Fibroblast of the aortic adventitia (primary cell): ENCODE results near the gene MND1. TPM values are rescaled to one million over a fixed set of nuclear protein-coding genes. Genes with fewer than 3 reads are reported as not detected.

Experiments used
- DNase-seq: peaks from one replicate; pipeline ENCODE4 v3.0.0-alpha.2; 2010; ENCODE audit warnings: low read depth
- H3K4me3 ChIP-seq: 2 replicates; pipeline ENCODE4 v1.5.1; 2011; ENCODE audit warnings: low read depth, mild to moderate bottlenecking, control low read depth, low read length, moderate library complexity
- CTCF ChIP-seq: IDR thresholded peaks from 2 replicates; pipeline ENCODE4 v1.5.1; 2011; ENCODE audit warnings: mild to moderate bottlenecking, low read length, control low read depth, inconsistent platforms; ENCODE audit not compliant: insufficient read depth
- total RNA-seq: library from RNA; depleted of rRNA; stranded (reverse); fragments of >200 nt; gene quantifications from 2 replicates; pipeline ENCODE4 v1.2.3, GENCODE V29; 2012; ENCODE audit warnings: low replicate concordance

MND1 gene
- total RNA-seq, 1 donor: 15.5 TPM

GRCh38 chr4:153365003-153365402, 20.5 kb downstream of the MND1 start:
- no peak for DNase-seq
- TF ChIP-seq CTCF: no peak
- H3K4me3 ChIP-seq: no peak overlapping the region

- DNase-seq: no peak
- H3K4me3 ChIP-seq: no peak overlapping the region
- TF ChIP-seq CTCF: no peak
These were observed 22.0 kb downstream of the MND1 start for GRCh38 chr4:153366486-153366885.

GRCh38 chr4:153367092-153367491, 22.6 kb downstream of the MND1 start:
- no peak for TF ChIP-seq CTCF
- no peak for DNase-seq
- H3K4me3 ChIP-seq: no peak overlapping the region

DNA sequence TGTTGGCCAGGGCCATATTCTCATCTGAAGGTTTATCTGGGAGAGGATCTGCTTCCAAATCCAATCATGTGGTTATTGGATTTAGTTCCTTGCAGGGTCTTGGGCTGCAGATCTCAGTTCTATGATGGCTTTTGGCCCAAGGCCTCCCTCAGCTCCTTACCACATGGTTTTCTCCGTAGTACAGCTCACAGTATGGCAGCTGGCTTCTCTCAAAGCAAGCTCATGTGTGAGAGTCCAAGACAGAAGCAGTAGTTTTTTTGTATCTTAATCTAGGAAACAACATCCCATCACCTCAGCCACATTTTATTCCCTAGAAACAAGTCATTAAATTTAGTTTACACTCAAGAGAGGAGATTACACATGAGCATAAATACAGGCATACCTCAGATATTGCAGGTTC, 24.5 kb downstream of the MND1 start:
- no peak for TF ChIP-seq CTCF
- DNase-seq: no peak
- H3K4me3 ChIP-seq: no peak overlapping the region

GRCh38 chr4:153371701-153372234, 27.3 kb downstream of the MND1 start:
- DNase-seq: no peak
- TF ChIP-seq CTCF: no peak
- no peak overlapping the region for H3K4me3 ChIP-seq

GRCh38 chr4:153372967-153373562, 28.6 kb downstream of the MND1 start:
- TF ChIP-seq CTCF: no peak
- no peak for DNase-seq
- H3K4me3 ChIP-seq: no peak overlapping the region

DNA sequence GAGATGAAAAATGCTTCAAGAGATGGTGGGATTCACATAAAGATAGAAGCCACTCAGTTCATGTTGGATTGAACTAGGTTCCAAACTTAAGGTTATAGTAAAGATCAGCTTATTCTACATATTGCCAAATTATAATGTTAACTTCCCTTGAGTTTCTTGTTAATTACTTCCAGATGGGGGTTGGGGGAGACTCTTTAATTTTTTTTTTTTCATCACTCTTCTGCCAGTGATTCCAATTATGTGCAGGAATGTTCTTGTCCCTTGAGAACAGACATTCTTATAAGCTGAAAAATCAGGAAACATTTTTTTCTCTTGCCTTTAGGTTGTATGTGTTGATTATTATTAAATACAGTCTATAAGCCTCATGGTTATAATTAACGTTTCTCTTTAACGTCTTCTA, 30.0 kb downstream of the MND1 start:
- peak; percentile 35 for DNase-seq
- no peak overlapping the region for H3K4me3 ChIP-seq
- no peak for TF ChIP-seq CTCF
